Measurements from ENCODE around the gene SCN9A. TPM values are rescaled to one million over a fixed set of nuclear protein-coding genes. Genes with fewer than 3 reads are reported as not detected.

The SCN9A gene
- total and polyA plus RNA-seq, 10 of the 15 experiments (the other 5 are each of a cell fraction or from before 2014, with no cell fraction given) = 0.04 to 0.08 (median 0.08) TPM; not detected in 7

DNA sequence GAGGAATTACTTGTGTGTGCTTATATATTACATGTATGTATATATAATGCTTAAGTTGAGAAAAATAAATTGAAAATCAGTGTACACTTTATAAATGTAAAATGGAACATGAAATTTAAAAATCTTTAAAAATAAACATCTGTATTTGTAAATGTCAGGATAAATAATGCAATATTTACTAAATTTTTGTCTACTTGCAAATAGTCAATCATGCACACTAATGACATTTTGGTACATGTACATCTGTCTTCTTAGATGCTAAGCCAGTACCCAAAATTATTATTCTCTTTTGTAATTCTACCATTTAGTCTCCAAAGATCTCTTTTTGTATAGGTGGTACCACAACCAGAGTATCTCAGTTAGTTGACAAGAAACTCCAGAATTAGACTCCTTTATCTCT lies 151.5 kb downstream of the SCN9A start:
- ChIA-PET SMC1A (ENCODE audit: uncharacterized antibody, unreplicated experiment) (no interaction called here), CTCF (no interaction called here), RAD21 (ENCODE audit: unreplicated experiment) (no interaction called here), POLR2A (no interaction called here)
- Histone ChIP-seq H3K9ac (ENCODE audit: control insufficient read depth, insufficient read depth, low read length) (no peak overlapping the region), H3K4me3 (no peak overlapping the region), H3K27ac (ENCODE audit: control insufficient read depth, insufficient read depth) (no peak overlapping the region), H3K27me3 (replicated peaks in 1 of 2; ENCODE audit: control insufficient read depth in 2 of 2, insufficient read depth in 2 of 2, low read length in 1 of 2) (no peaks in the 10 kb centered on the region), H3K36me3 (ENCODE audit: control insufficient read depth in 2 of 2, insufficient read depth in 2 of 2, low read length in 1 of 2) (no peaks in the 10 kb centered on the region), H2AFZ (ENCODE audit: control insufficient read depth, low read depth, low read length) (no peak overlapping the region), H3K4me2 (ENCODE audit: control insufficient read depth, insufficient read depth) (no peak overlapping the region), H4K20me1 (ENCODE audit: control insufficient read depth, insufficient read depth) (no peaks in the 10 kb centered on the region), H3K79me2 (ENCODE audit: control insufficient read depth, insufficient read depth, low read length) (no peaks in the 10 kb centered on the region), H3K4me1 (ENCODE audit: control insufficient read depth, insufficient read depth, low read length) (no peaks in the 10 kb centered on the region), H3K9me3 (replicated peaks; ENCODE audit: control insufficient read depth, insufficient read depth, low read length) (no peaks in the 10 kb centered on the region)
- intact Hi-C loops (cut with micrococcal nuclease; ENCODE audit: unreplicated experiment) (no loop called here), in situ Hi-C loops (cut with MboI) (no loop called here)
- no TSS peak for BruUV-seq (replicated peaks)
- DNase-seq (ENCODE audit: low read depth, low spot score) = no peak
- TF ChIP-seq SUZ12 (IDR thresholded peaks at IDR 0.05; ENCODE audit: unreplicated experiment) (no peak), IKZF1 (conservative IDR thresholded peaks at IDR 0.05) (no peak), SMC3 (IDR thresholded peaks at IDR 0.05; ENCODE audit: borderline replicate concordance, low read length) (no peak), SREBF1 (IDR thresholded peaks at IDR 0.05; ENCODE audit: low read length) (no peak), NR2C1 (IDR thresholded peaks at IDR 0.05) (no peak), STAT3 (IDR thresholded peaks at IDR 0.05; ENCODE audit: low read depth, low read length) (no peak), FOS (IDR thresholded peaks at IDR 0.05; ENCODE audit: borderline replicate concordance, extremely low read depth, insufficient read length) (no peak), SIN3A (IDR thresholded peaks at IDR 0.05; ENCODE audit: low read depth, low read length) (no peak), CBX5 (IDR thresholded peaks at IDR 0.05; ENCODE audit: low read depth) (no peak), TBL1XR1 (IDR thresholded peaks at IDR 0.05; ENCODE audit: low read depth, low read length) (no peak), MYB (IDR thresholded peaks at IDR 0.05; ENCODE audit: borderline replicate concordance, low read depth, low read length) (no peak), STAT1 (conservative IDR thresholded peaks at IDR 0.05) (no peak)
- TF ChIP-seq, protein P1, sequence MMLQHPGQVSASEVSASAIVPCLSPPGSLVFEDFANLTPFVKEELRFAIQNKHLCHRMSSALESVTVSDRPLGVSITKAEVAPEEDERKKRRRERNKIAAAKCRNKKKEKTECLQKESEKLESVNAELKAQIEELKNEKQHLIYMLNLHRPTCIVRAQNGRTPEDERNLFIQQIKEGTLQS (IDR thresholded peaks at IDR 0.05; ENCODE audit: borderline replicate concordance, extremely low read depth, low read depth, low read length) = no peak
- TF ChIP-seq, protein P2, sequence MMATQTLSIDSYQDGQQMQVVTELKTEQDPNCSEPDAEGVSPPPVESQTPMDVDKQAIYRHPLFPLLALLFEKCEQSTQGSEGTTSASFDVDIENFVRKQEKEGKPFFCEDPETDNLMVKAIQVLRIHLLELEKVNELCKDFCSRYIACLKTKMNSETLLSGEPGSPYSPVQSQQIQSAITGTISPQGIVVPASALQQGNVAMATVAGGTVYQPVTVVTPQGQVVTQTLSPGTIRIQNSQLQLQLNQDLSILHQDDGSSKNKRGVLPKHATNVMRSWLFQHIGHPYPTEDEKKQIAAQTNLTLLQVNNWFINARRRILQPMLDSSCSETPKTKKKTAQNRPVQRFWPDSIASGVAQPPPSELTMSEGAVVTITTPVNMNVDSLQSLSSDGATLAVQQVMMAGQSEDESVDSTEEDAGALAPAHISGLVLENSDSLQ (IDR thresholded peaks at IDR 0.05) = no peak
- no peak for FAIRE-seq
- ATAC-seq = no peak

Measured in GM12878 (cell line).